GM18508 (cell line): ENCODE data around the gene TOMM22.
"Not testable (repeated sequence)": the region's sequence is repeated elsewhere in the genome, so short reads cannot be mapped to it uniquely, and the experiment has no call there.

Experiments used
- ATAC-seq: cut with Tn5 transposase; IDR thresholded peaks from one replicate; pipeline ENCODE4 v1.9.1; 2021; ENCODE audit warnings: moderate number of reproducible peaks; ENCODE audit not compliant: insufficient read depth, unreplicated experiment

The TOMM22 gene

GRCh38 chr22:38681582-38682335, at the start of gene TOMM22:
Gene TOMM22, plus strand, starts transcription at chr22:38681957. Its CDS starts 22 bp downstream, at chr22:38681979.
- ATAC-seq: no peak

DNA sequence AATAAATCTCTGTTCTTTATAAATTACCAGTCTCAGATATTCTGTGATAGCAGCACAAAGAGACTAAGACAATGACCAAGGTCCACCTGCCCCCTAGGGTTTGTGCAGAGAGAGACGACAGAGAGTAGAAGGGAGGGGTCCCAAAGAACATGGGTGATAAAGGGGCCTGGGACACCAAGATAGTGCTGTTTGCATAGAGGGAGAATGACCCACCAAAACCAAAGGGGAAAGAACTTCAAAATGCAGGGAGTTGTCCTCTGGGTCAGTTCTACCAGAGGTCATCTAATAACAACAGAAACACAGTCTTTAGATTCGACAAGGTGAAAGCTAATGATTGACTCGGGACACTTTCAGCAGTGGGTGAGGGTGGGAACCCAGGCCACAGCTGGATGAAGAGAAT, 49.2 kb upstream of the TOMM22 start:
- ATAC-seq: no peak

GRCh38 chr22:38638216-38638615, 43.5 kb upstream of the TOMM22 start:
- ATAC-seq: no peak

- ATAC-seq: no peak
Measured at GRCh38 chr22:38638728-38639127, 43.0 kb upstream of the TOMM22 start.

- no peak for ATAC-seq
Measured at GRCh38 chr22:38641476-38642040, 40.2 kb upstream of the TOMM22 start.

DNA sequence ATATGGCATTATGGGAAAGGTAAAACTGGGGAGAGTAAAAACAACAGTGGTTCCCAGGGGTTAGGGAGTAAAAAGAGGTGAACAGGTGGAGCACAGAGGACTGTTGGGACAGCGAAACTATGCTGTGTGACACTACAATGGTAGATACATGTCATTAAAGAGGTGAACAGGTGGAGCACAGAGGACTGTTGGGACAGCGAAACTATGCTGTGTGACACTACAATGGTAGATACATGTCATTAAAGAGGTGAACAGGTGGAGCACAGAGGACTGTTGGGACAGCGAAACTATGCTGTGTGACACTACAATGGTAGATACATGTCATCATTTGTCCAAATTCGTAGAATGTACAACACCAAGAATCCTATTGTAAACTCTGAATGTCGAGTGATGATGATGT, 37.5 kb upstream of the TOMM22 start:
- ATAC-seq: not testable (repeated sequence)

DNA sequence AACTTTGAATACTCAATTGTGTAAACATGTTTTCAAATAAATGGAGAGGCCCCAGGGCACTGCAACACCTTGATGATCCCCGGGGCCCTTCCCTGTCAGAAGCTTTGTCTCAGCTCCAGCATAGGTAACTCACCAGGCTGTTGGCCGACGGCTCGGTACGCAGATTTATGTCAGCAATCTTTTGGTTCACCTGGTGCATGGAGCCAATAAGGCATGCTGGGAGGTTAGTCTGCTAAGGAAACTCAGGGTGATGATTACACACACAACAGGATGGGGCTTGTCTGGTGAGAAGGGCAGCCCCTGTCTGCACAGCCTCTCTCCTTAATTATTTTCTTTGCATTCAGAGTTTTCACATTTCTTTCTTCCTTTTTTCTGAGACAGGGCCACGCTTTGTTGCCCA, 36.3 kb upstream of the TOMM22 start:
- no peak for ATAC-seq

GRCh38 chr22:38649841-38650522, 31.8 kb upstream of the TOMM22 start:
- ATAC-seq: no peak

- ATAC-seq: no peak
Measured at GRCh38 chr22:38652859-38653258, 28.9 kb upstream of the TOMM22 start.

GRCh38 chr22:38653741-38654140, 28.0 kb upstream of the TOMM22 start:
- ATAC-seq: no peak

- ATAC-seq: no peak
Measured at GRCh38 chr22:38655519-38656255, 26.1 kb upstream of the TOMM22 start.

DNA sequence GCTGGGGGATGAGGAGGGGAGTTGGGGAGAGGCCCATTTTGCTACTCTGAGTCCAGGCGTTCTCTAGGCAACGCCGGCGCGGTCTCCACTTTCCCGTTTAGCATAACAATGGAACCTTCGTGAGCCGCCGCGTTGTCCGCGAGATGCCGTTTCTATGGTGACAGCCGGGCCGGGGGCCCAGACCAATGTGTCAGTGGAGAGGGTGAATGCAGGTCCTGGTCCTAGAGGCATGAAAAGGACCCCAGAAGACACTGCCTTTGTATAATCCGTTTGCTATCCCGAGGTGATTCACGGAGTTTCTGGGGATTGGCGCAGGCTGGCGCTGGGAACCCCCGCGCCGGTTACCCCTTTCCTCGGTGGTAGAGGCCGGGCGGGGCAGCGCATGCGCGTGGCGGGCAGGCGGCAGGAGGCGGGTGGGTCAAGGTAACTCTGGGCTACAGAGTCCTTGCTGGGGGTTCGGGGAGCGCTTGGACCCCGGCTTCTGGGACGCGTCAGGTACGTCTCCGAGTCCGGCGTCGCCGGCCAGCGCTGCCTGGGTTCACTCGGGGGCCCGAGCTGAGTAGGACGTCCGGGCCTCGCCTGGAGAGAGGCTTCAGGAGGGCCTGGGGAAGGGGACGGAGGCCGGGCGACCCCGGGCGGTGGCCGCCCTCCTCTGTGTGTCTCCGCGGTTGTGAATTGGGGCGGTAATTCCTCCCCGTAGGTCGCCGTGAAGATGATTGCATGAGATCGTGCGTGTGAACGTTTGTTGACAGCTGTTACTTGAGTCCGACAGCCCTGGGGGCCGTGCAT, 25.3 kb upstream of the TOMM22 start, which contains the start of the genes CBY1 and FAM227A:
TSS of gene CBY1 (plus strand) at position 383 of the 789 bp plus-strand sequence. CDS start 11,417 bp downstream, outside the sequence.
TSS of gene FAM227A (minus strand) at position 137 of the 789 bp plus-strand sequence. CDS start 6,224 bp downstream, outside the sequence.
- peak; percentile 49 for ATAC-seq

- ATAC-seq: no peak
Measured at GRCh38 chr22:38657045-38657909, 24.5 kb upstream of the TOMM22 start.

DNA sequence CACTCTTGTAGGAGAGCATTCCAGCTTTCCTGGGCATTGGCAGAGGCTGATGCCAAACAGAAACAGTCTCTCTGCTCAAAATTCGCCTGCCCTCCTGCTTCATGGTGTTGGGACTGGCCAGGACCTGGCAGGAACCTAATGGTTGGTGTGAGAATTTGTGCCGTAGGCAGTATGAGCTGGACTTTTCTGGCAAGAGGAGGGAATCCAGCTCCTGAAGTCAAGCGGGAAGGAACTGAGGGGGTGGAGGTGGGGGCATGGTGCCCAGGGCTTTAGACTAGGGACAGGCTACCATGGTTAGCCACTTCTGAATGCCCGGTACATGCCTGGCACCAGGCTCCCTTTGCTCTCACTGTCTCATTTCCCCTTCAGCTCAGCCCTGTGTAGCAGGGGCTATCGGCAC, 6.9 kb upstream of the TOMM22 start:
- ATAC-seq: no peak

- no peak for ATAC-seq
Measured at GRCh38 chr22:38675833-38676232, 5.9 kb upstream of the TOMM22 start.

DNA sequence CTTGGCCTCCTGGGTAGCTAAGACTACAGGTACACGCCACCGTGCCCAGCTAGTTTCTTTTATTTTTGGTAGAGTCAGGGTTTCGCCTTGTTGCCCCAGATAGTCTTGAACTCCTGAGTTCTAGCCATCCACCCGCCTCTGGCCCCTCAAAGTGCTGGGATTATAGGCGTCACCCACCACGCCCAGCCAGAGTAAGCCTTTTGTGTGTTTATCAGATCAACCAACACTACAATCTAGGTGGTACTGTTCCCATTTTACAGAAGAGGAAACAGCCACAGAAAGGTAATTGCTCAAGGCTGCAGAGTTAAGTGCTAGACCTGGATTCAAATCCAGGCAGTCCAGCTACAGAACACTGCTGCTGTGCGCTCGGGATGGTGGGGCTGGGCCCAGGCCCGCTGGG, 3.1 kb downstream of the TOMM22 start:
- ATAC-seq: no peak

DNA sequence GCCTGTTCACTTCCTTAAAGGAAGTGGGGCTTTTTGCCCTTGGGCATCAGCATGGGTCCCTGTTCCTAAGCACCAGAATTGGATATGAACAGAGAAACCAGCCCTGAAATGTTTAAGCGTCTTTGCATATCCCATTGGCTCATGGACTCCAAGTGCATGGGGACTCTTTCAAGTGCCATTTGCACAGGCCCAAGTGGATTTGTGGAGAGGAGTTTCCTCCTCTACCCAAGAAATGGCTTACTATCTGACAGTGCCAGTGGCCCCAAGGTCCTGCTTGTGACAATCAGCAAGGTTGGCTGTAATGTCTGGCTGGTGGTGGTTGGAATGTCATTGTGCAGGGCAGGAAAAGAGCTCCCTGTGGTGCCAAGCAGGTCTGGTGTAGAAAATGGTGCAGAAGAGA, 4.0 kb downstream of the TOMM22 start:
- no peak for ATAC-seq

- ATAC-seq: no peak
Measured at GRCh38 chr22:38689651-38690050, 7.9 kb downstream of the TOMM22 start.

- no peak for ATAC-seq
Measured at GRCh38 chr22:38694049-38694448, 12.3 kb downstream of the TOMM22 start.
